D721Med (cell line): ENCODE measurements around the gene CHRNA7.
A peak's percentile ranks its signal among the peaks of the same experiment; 100 is the strongest.

Experiments used
- DNase-seq: peaks from one replicate; pipeline ENCODE4 v3.0.0; 2011; ENCODE audit warnings: low spot score; ENCODE audit not compliant: insufficient read length
- FAIRE-seq: peaks from 2 replicates; lab custom pipeline; 2011; peaks lifted over from hg19 to GRCh38; lab: Jason Lieb, UNC
- CTCF ChIP-seq: IDR thresholded peaks from 2 replicates; pipeline ENCODE4 v1.5.1; 2012; ENCODE audit warnings: mild to moderate bottlenecking, control low read depth; ENCODE audit not compliant: insufficient read depth; ENCODE audit errors: missing control alignments

The CHRNA7 gene

GRCh38 chr15:32007355-32007960 lies 22.9 kb upstream of the CHRNA7 start:
- TF ChIP-seq CTCF = no peak
- no peak for FAIRE-seq

GRCh38 chr15:32014953-32015352 lies 15.4 kb upstream of the CHRNA7 start:
- no peak for TF ChIP-seq CTCF
- no peak for DNase-seq
- no peak for FAIRE-seq

More at GRCh38 chr15:32007355-32007960, 22.9 kb upstream of the CHRNA7 start:
- DNase-seq = no peak

GRCh38 chr15:32020156-32020555 lies 10.2 kb upstream of the CHRNA7 start:
- FAIRE-seq = no peak
- no peak for TF ChIP-seq CTCF
- DNase-seq = no peak

- TF ChIP-seq CTCF = peak; percentile 26
- FAIRE-seq = peak; percentile 46
- no peak for DNase-seq
Observed at GRCh38 chr15:32028921-32029320, 1.4 kb upstream of the CHRNA7 start.

GRCh38 chr15:32029409-32029861 lies 880 bp upstream of the CHRNA7 start:
- peak; percentile 71 for TF ChIP-seq CTCF
- no peak for DNase-seq
- no peak for FAIRE-seq

GRCh38 chr15:32030795-32031194 lies 480 bp downstream of the CHRNA7 start:
- FAIRE-seq (no peak), DNase-seq (no peak)
- TF ChIP-seq CTCF = no peak

- FAIRE-seq (no peak), DNase-seq (no peak)
Observed at GRCh38 chr15:32033186-32033890, 3.0 kb downstream of the CHRNA7 start.

More at GRCh38 chr15:32033186-32033890, 3.0 kb downstream of the CHRNA7 start:
- no peak for TF ChIP-seq CTCF
